ENCODE results near the gene TMTC2. TPM values are rescaled to one million over a fixed set of nuclear protein-coding genes. Genes with fewer than 3 reads are reported as not detected.

Gene TMTC2
- total RNA-seq, 2 experiments from 2014 or later = 2.5 to 3.1 TPM

DNA sequence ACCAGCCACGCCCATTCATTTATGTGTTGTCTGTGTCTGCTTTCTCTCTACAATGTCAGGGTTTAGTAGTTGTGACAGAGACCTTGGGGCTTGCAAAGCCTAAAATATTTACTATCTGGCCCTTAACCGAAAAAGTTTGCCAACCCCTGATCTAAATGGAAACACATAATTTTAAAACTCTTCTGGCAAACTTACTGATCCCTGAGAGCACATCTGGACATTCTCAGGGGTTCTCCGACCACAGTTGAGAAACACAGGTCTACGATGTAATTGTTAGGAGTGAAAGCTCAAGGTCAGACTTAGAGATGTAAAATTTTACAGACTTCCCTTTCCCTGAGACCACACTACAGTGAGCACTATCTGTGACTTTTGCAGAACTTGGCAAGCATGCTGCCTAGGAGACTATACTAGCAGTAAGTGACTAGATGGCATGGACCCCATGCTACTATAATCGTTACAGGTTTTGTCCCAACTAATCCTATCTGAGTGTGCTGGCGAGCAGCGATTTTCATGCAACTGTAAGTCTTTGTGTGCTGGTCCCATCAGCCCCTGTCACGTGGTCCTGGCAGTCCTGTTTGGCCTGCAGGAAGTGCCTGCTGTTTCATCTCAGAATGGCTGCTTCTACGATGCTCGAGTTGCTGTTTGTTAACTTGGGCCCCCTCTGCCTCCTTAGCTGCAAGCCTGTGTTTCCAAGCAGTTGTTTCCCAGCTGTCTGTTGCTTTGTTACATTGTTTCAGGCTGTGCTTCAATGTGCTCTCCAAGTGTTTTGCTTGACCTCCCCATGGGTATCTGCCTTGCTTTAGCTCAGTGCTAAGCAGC, 21.6 kb downstream of the TMTC2 start:
- Mint-ChIP-seq H3K4me1 (ENCODE audit: low read depth) (no peaks in the 10 kb centered on the region), H3K27ac (no peak overlapping the region), H3K36me3 (ENCODE audit: low read depth) (no peaks in the 10 kb centered on the region), H3K9me3 (no peaks in the 10 kb centered on the region), H3K4me3 (no peak overlapping the region), H3K27me3 (no peaks in the 10 kb centered on the region)
- intact Hi-C loops (cut with micrococcal nuclease) = no loop called here
- CTCF ChIA-PET = no interaction called here
- POLR2A ChIA-PET = no interaction called here
- DNase-seq (no peak), ATAC-seq (no peak)
- TF ChIP-seq, protein P1, sequence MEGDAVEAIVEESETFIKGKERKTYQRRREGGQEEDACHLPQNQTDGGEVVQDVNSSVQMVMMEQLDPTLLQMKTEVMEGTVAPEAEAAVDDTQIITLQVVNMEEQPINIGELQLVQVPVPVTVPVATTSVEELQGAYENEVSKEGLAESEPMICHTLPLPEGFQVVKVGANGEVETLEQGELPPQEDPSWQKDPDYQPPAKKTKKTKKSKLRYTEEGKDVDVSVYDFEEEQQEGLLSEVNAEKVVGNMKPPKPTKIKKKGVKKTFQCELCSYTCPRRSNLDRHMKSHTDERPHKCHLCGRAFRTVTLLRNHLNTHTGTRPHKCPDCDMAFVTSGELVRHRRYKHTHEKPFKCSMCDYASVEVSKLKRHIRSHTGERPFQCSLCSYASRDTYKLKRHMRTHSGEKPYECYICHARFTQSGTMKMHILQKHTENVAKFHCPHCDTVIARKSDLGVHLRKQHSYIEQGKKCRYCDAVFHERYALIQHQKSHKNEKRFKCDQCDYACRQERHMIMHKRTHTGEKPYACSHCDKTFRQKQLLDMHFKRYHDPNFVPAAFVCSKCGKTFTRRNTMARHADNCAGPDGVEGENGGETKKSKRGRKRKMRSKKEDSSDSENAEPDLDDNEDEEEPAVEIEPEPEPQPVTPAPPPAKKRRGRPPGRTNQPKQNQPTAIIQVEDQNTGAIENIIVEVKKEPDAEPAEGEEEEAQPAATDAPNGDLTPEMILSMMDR (IDR thresholded peaks at IDR 0.05) = no peak

DNA sequence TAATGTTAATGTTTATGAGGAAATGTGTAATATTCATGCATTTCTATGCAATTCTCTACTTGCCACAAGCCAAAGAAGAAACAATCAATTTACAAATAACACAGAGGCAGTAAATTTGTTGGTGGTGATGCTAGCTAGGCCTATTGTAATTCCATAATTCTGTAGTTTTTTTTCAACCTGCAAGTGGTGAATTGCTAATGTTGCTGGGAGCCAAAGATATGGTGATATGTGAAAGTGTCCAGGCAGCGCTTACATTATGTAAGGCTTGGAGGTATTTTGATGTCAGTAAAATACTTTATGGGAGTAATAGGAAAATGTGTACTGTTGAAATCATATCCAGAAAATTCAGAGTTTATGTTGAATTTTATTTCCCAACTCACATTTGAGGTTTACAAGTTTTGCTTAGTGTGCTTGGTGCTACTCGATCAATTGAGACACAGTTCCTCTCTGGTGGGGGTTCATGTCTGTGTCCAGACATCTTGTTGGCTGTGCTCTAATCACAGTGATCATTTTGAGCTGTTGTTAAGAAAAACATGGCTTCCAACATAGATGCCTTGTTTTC, 23.2 kb downstream of the TMTC2 start:
- CTCF ChIA-PET = interaction anchor here (0.8 kb wide), 1 partner anchor 16 kb away, joined by 3 read pairs; no protein-coding TSS in a partner anchor
- no peak overlapping the region for H3K4me3 Mint-ChIP-seq
- intact Hi-C loops (cut with micrococcal nuclease) = no loop called here

DNA sequence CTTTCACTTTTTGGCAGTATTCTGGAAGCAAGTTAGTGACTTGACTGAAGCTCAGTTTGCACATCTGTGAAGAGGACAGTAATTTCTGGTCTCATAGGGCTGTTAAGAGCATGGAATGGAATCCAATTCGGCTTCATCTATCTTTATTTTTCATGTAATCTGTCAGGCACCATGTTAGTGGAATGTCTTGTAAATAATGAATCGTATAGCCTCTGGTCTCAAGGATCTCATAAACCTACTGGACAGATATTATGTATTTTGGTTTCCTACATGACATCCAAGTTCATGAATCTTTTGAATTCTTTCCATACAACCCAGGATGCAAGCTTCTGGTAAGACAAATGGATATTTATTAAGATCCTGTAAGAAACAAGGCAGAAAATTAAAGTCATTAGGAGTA, 24.0 kb downstream of the TMTC2 start:
- no peaks in the 10 kb centered on the region for H3K27me3 Mint-ChIP-seq
- H3K27ac Mint-ChIP-seq = no peak overlapping the region
- TF ChIP-seq, protein P1 (IDR thresholded peaks at IDR 0.05) = no peak
- intact Hi-C loops (cut with micrococcal nuclease) = no loop called here
- H3K36me3 Mint-ChIP-seq (ENCODE audit: low read depth) = no peaks in the 10 kb centered on the region
- DNase-seq = no peak
- no peak overlapping the region for H3K4me3 Mint-ChIP-seq
- ChIA-PET CTCF (interaction anchor here (1.3 kb wide), 1 partner anchor 25 kb away, joined by 5 read pairs; no protein-coding TSS in a partner anchor), POLR2A (no interaction called here)
- H3K9me3 Mint-ChIP-seq = no peaks in the 10 kb centered on the region
- no peaks in the 10 kb centered on the region for H3K4me1 Mint-ChIP-seq (ENCODE audit: low read depth)
- no peak for ATAC-seq

More for the DNA sequence above, 23.2 kb downstream of the TMTC2 start:
- ATAC-seq (no peak), DNase-seq (no peak)
- Mint-ChIP-seq H3K27me3 (no peaks in the 10 kb centered on the region), H3K9me3 (no peaks in the 10 kb centered on the region), H3K4me1 (ENCODE audit: low read depth) (no peaks in the 10 kb centered on the region), H3K36me3 (ENCODE audit: low read depth) (no peaks in the 10 kb centered on the region), H3K27ac (no peak overlapping the region)
- POLR2A ChIA-PET = no interaction called here
- TF ChIP-seq, protein P1 (IDR thresholded peaks at IDR 0.05) = no peak

DNA sequence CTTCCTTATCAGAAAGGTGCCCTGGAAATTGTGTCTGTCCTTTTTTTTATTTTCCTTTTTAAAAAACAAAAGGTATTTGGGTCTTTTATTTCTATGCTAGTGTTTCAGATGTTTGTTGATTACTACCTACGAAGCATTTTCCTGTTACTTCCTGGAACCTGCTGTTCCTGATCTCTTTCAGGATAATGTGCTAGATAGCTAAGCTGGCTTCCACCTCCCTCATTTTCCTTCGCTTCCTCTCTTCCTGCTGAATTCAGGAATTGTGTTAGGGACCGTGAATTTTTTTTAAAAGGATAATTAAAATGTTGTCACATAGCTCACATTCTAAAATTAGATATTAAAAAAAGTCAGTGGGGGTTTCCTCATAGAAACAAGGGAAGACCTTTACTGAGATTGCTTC, 27.7 kb downstream of the TMTC2 start:
- Mint-ChIP-seq H3K36me3 (ENCODE audit: low read depth) (no peaks in the 10 kb centered on the region), H3K9me3 (no peaks in the 10 kb centered on the region), H3K27me3 (no peaks in the 10 kb centered on the region), H3K4me3 (no peak overlapping the region), H3K27ac (no peak overlapping the region), H3K4me1 (ENCODE audit: low read depth) (no peaks in the 10 kb centered on the region)
- ATAC-seq = no peak
- TF ChIP-seq, protein P1 (IDR thresholded peaks at IDR 0.05) = no peak
- intact Hi-C loops (cut with micrococcal nuclease) = no loop called here
- CTCF ChIA-PET = no interaction called here
- POLR2A ChIA-PET = no interaction called here
- no peak for DNase-seq

DNA sequence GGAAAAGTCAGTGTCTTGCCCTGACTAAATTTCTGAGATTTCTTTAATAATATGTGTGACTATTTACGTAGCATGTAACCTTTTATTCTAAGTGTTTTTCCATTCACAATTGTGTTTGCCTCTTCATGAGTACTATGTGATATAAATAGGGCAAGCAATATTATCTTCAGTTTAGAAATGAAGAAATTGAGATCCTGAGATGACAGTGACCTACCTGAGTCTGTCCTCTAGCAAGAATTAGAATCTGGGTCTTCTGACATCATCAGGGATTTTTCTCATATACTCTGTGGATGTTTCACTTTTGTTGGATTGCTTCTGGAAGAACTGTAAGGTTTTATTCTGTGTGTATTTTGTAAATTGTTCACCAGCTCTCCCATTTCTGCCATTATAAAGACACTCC, 35.0 kb downstream of the TMTC2 start:
- TF ChIP-seq, protein P1 (IDR thresholded peaks at IDR 0.05) = no peak
- Mint-ChIP-seq H3K4me3 (no peak overlapping the region), H3K27me3 (no peaks in the 10 kb centered on the region), H3K27ac (no peak overlapping the region), H3K36me3 (ENCODE audit: low read depth) (no peaks in the 10 kb centered on the region), H3K9me3 (no peaks in the 10 kb centered on the region), H3K4me1 (ENCODE audit: low read depth) (peaks cover 3% of the 10 kb centered on the region)
- DNase-seq = no peak
- POLR2A ChIA-PET = no interaction called here
- intact Hi-C loops (cut with micrococcal nuclease) = no loop called here
- CTCF ChIA-PET = no interaction called here
- no peak for ATAC-seq

All from activated CD8-positive, alpha-beta T cell treated with anti-CD3 and anti-CD28 coated beads for 36 hours (primary cell).